GM12891 (cell line): ENCODE measurements around the gene NDUFV3.
"Not testable (repeated sequence)": the region's sequence is repeated elsewhere in the genome, so short reads cannot be mapped to it uniquely, and the experiment has no call there.

Experiments
- PAX5 ChIP-seq: IDR thresholded peaks from 2 replicates; pipeline ENCODE4 v1.6.1; 2011; ENCODE audit warnings: low read length, moderate library complexity, mild to moderate bottlenecking; ENCODE audit not compliant: insufficient read depth, severe bottlenecking
- POLR2A ChIP-seq: IDR thresholded peaks from 2 replicates; pipeline ENCODE4 v1.6.1; 2011; ENCODE audit warnings: low read depth, low read length, control low read depth
- POLR2AphosphoS5 ChIP-seq: IDR thresholded peaks from 2 replicates; pipeline ENCODE4 v1.6.1; 2011; ENCODE audit warnings: low read depth, low read length, control low read depth
- POU2F2 ChIP-seq: IDR thresholded peaks from 2 replicates; pipeline ENCODE4 v1.6.1; 2011; ENCODE audit warnings: low read depth, mild to moderate bottlenecking, control low read depth, low read length, moderate library complexity
- SPI1 ChIP-seq: IDR thresholded peaks from 2 replicates; pipeline ENCODE4 v1.6.1; 2011; ENCODE audit warnings: low read depth, low read length, control low read depth
- TAF1 ChIP-seq: IDR thresholded peaks from 2 replicates; pipeline ENCODE4 v1.6.1; 2011; ENCODE audit warnings: low read depth, low read length, control low read depth

GRCh38 chr21:42932378-42933136, 39.4 kb downstream of the NDUFV3 start:
- TF ChIP-seq POLR2AphosphoS5, TAF1, POLR2A, SPI1, PAX5, POU2F2: not testable (repeated sequence)
